ENCODE measurements around the gene RMDN2. TPM values are rescaled to one million over a fixed set of nuclear protein-coding genes. Genes with fewer than 3 reads are reported as not detected.

Gene RMDN2
- total and polyA plus RNA-seq, 10 of the 15 experiments (the other 5 are each of a cell fraction or from before 2014, with no cell fraction given) = 2.6 to 12.4 (median 9.2) TPM

- Histone ChIP-seq H3K9ac (ENCODE audit: control insufficient read depth, insufficient read depth, low read length) (no peak overlapping the region), H2AFZ (ENCODE audit: control insufficient read depth, low read depth, low read length) (no peak overlapping the region), H3K4me3 (no peak overlapping the region), H3K79me2 (ENCODE audit: control insufficient read depth, insufficient read depth, low read length) (no peaks in the 10 kb centered on the region), H3K36me3 (ENCODE audit: control insufficient read depth in 2 of 2, insufficient read depth in 2 of 2, low read length in 1 of 2) (no peaks in the 10 kb centered on the region), H3K4me2 (ENCODE audit: control insufficient read depth, insufficient read depth) (no peak overlapping the region), H3K9me3 (replicated peaks; ENCODE audit: control insufficient read depth, insufficient read depth, low read length) (no peaks in the 10 kb centered on the region), H3K27me3 (replicated peaks in 1 of 2; ENCODE audit: control insufficient read depth in 2 of 2, insufficient read depth in 2 of 2, low read length in 1 of 2) (no peaks in the 10 kb centered on the region), H3K4me1 (ENCODE audit: control insufficient read depth, insufficient read depth, low read length) (no peaks in the 10 kb centered on the region), H4K20me1 (ENCODE audit: control insufficient read depth, insufficient read depth) (no peaks in the 10 kb centered on the region), H3K27ac (ENCODE audit: control insufficient read depth, insufficient read depth) (no peak overlapping the region)
- FAIRE-seq = peak; percentile 18
- no peak for DNase-seq (ENCODE audit: low read depth, low spot score)
- WGBS (ENCODE audit: insufficient coverage, insufficient replicate concordance, low lambda C conversion rate, missing lambda C conversion rate) = 38% methylated on average over 4 of the region's 5 CpGs
- intact Hi-C loops (cut with micrococcal nuclease; ENCODE audit: unreplicated experiment) = no loop called here
- ChIA-PET RAD21 (ENCODE audit: unreplicated experiment) (interaction anchor here (0.7 kb wide), 1 partner anchor 9 kb away, joined by 6 read pairs; no protein-coding TSS in a partner anchor), POLR2A (interaction anchor here (0.5 to 1.2 kb wide), 3 partner anchors 17 to 1188 kb away, joined by 3 to 10 read pairs (median 9); no protein-coding TSS in a partner anchor), CTCF (interaction anchor here (0.9 to 1.0 kb wide), 2 partner anchors 9 to 11 kb away, joined by 3 to 6 read pairs; no protein-coding TSS in a partner anchor), SMC1A (ENCODE audit: uncharacterized antibody, unreplicated experiment) (interaction anchor here (0.9 to 4.6 kb wide), 5 partner anchors 9 to 511 kb away, joined by 3 to 22 read pairs (median 3); no protein-coding TSS in a partner anchor)
- ATAC-seq = 0 out of 3 replicates have a peak, but pooled peaks have one; percentile 17
- in situ Hi-C loops (cut with MboI) = no loop called here
- BruUV-seq (replicated peaks) = no TSS peak
- TF ChIP-seq RB1 (IDR thresholded peaks at IDR 0.05; ENCODE audit: borderline replicate concordance) (no peak), MTA2 (IDR thresholded peaks at IDR 0.05; ENCODE audit: low read depth) (peak; percentile 42; the same call in 1 of the 2 replicates), PAX8 (IDR thresholded peaks at IDR 0.05) (no peak), ZNF384 (IDR thresholded peaks at IDR 0.05; ENCODE audit: borderline replicate concordance, low read depth, low read length) (peak; percentile 36; the same call in 1 of the 2 replicates), MEF2A (IDR thresholded peaks at IDR 0.05; ENCODE audit: insufficient read depth, low read depth, low read length) (no peak), KAT2A (conservative IDR thresholded peaks at IDR 0.05; ENCODE audit: control insufficient read depth, low read depth, low read length) (no peak), ZBTB4 (CRISPR knock-in tag; IDR thresholded peaks at IDR 0.05) (no peak), CHD4 (IDR thresholded peaks at IDR 0.05) (no peak), ATF2 (IDR thresholded peaks at IDR 0.05; ENCODE audit: low read length) (no peak), NFXL1 (IDR thresholded peaks at IDR 0.05; ENCODE audit: borderline replicate concordance) (no peak), RCOR1 (conservative IDR thresholded peaks at IDR 0.05; ENCODE audit: low read depth, low read length) (no peak), IRF4 (IDR thresholded peaks at IDR 0.05; ENCODE audit: low read depth, low read length) (no peak), RELB (IDR thresholded peaks at IDR 0.05; ENCODE audit: low read depth) (peak; percentile 21; the same call in 1 of the 2 replicates), BCLAF1 (IDR thresholded peaks at IDR 0.05) (no peak)
Observed at GRCh38 chr2:37907501-37908225, 17.4 kb upstream of the RMDN2 start.
